ENCODE results near the gene HIPK2.

HIPK2 gene

DNA sequence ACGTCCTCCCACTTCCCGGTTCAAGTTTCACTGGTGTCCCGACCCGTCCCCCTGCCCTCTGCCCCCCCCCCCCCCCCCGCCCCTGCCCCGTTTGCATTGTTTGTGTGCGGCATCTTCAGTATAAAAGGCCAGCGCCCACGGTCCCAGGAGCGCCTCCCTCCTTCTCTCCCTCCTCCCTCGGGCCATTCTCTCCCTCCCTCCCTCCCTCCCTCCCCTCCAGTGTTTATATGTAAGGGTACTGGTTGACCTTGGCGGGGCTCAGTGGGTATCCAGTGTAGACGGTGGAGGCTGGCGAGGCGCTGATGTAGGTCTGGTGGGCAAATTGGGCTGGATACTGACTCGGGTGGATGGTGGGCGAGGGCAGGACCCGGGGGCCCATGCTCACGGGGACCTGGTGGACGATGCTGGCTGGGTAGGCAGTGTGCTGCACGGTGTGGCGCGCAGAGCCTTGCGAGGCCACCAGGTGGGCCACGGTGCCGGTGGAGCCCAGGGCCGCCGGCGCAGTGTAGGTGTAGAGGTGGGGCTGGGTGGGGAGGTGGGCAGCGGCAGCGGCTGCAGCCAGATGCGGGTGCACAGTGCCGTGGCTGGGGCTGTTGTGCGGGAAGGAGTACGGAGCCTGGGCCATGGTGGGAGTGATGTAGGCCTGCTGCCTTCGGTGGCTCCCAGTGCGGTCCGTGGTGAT is 205.0 kb downstream of the HIPK2 start:
- in situ Hi-C loops (cut with MboI; ENCODE audit: low sequenced_read_pairs, unreplicated experiment) = no loop called here
- DNase-seq (ENCODE audit: low spot score) = no peak
- TF ChIP-seq, protein P1, sequence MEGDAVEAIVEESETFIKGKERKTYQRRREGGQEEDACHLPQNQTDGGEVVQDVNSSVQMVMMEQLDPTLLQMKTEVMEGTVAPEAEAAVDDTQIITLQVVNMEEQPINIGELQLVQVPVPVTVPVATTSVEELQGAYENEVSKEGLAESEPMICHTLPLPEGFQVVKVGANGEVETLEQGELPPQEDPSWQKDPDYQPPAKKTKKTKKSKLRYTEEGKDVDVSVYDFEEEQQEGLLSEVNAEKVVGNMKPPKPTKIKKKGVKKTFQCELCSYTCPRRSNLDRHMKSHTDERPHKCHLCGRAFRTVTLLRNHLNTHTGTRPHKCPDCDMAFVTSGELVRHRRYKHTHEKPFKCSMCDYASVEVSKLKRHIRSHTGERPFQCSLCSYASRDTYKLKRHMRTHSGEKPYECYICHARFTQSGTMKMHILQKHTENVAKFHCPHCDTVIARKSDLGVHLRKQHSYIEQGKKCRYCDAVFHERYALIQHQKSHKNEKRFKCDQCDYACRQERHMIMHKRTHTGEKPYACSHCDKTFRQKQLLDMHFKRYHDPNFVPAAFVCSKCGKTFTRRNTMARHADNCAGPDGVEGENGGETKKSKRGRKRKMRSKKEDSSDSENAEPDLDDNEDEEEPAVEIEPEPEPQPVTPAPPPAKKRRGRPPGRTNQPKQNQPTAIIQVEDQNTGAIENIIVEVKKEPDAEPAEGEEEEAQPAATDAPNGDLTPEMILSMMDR (IDR thresholded peaks at IDR 0.05; ENCODE audit: borderline replicate concordance, control extremely low read depth, extremely low read depth, insufficient read depth, missing control alignments) = no peak

DNA sequence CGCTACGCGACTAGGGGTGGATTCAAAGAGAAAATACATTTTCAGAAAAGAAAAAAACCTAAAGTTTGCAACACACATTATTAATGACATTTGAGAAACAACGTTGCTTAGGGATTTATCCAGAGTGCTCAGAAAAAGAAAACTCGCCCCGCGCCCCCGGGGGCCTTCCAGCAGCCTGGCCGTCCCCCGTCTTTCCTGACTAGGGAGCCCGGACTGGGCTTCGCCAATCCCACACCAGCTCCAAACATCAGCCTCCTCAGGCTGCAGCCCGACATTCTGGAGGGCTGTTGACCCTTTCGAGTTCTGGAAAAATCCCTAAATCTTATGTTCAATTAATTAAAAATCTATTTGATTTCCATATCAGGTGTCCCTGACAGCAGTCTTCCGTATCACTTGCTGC is 205.7 kb downstream of the HIPK2 start:
- in situ Hi-C loops (cut with MboI; ENCODE audit: low sequenced_read_pairs, unreplicated experiment) = no loop called here
- TF ChIP-seq, protein P1 (IDR thresholded peaks at IDR 0.05; ENCODE audit: borderline replicate concordance, control extremely low read depth, extremely low read depth, insufficient read depth, missing control alignments) = no peak
- DNase-seq (ENCODE audit: low spot score) = no peak

GRCh38 chr7:139571651-139572050 is 206.1 kb downstream of the HIPK2 start:
- TF ChIP-seq, protein P1 (IDR thresholded peaks at IDR 0.05; ENCODE audit: borderline replicate concordance, control extremely low read depth, extremely low read depth, insufficient read depth, missing control alignments) = no peak
- DNase-seq (ENCODE audit: low spot score) = no peak
- in situ Hi-C loops (cut with MboI; ENCODE audit: low sequenced_read_pairs, unreplicated experiment) = no loop called here

DNA sequence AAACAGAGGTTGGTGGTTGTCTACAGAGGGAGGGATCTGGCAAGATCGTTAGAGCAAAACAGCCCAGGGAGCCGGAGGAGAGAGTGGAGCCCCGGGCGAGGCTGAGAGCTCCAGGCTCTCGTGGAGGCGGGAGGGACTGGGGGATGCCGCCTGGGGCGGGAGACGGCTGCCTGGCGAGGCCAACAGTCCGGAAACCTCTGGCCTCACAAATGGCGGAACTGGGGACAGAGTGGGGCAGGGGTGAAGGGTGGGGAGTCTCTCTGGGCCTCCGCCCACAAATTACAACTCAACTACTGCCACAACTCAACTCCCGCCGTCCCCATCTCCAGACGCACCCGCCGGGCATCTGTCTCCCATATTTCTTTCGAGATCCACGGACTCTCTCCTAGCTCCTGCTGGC is 206.6 kb downstream of the HIPK2 start:
- TF ChIP-seq, protein P1 (IDR thresholded peaks at IDR 0.05; ENCODE audit: borderline replicate concordance, control extremely low read depth, extremely low read depth, insufficient read depth, missing control alignments) = no peak
- in situ Hi-C loops (cut with MboI; ENCODE audit: low sequenced_read_pairs, unreplicated experiment) = no loop called here
- DNase-seq (ENCODE audit: low spot score) = no peak

- TF ChIP-seq, protein P1 (IDR thresholded peaks at IDR 0.05; ENCODE audit: borderline replicate concordance, control extremely low read depth, extremely low read depth, insufficient read depth, missing control alignments) = no peak
- DNase-seq (ENCODE audit: low spot score) = no peak
- in situ Hi-C loops (cut with MboI; ENCODE audit: low sequenced_read_pairs, unreplicated experiment) = no loop called here
These were observed 207.2 kb downstream of the HIPK2 start for GRCh38 chr7:139570626-139571025.

- TF ChIP-seq, protein P1 (IDR thresholded peaks at IDR 0.05; ENCODE audit: borderline replicate concordance, control extremely low read depth, extremely low read depth, insufficient read depth, missing control alignments) = no peak
- in situ Hi-C loops (cut with MboI; ENCODE audit: low sequenced_read_pairs, unreplicated experiment) = no loop called here
- no peak for DNase-seq (ENCODE audit: low spot score)
These were observed 207.7 kb downstream of the HIPK2 start for GRCh38 chr7:139570119-139570518.
